Cardiac muscle cell (in vitro differentiated cells and primary cell): ENCODE data around the gene GPR156. TPM values are rescaled to one million over a fixed set of nuclear protein-coding genes. Genes with fewer than 3 reads are reported as not detected.

ENCODE experiments used
- DNase-seq, 2 donors: peaks; one replicate each; pipeline versions ENCODE4 v3.0.0 to v3.0.0-alpha.2; 2010 to 2017; ENCODE audit warnings: low read depth in 1 of 2, low spot score in 1 of 2
- H3K27ac ChIP-seq: fragments of 200-600 bp; sonication (generic); 2 replicates; pipeline ENCODE4 v1.5.1; 2016
- H3K27me3 ChIP-seq: fragments of 200-600 bp; sonication (generic); 2 replicates; pipeline ENCODE4 v1.6.0; 2016; ENCODE audit warnings: control low read depth
- H3K36me3 ChIP-seq: fragments of 200-600 bp; sonication (generic); 2 replicates; pipeline ENCODE4 v1.5.1; 2016; ENCODE audit warnings: control low read depth
- H3K4me1 ChIP-seq: fragments of 200-600 bp; sonication (generic); 2 replicates; pipeline ENCODE4 v1.8.1; 2017; ENCODE audit warnings: low read depth, mild to moderate bottlenecking, mixed run types
- H3K4me3 ChIP-seq: fragments of 200-600 bp; sonication (generic); 2 replicates; pipeline ENCODE4 v1.5.1; 2016; ENCODE audit warnings: mild to moderate bottlenecking
- H3K9me3 ChIP-seq: fragments of 200-600 bp; sonication (generic); 2 replicates; pipeline ENCODE4 v1.5.1; 2017; ENCODE audit warnings: low read depth, mild to moderate bottlenecking, control low read depth
- polyA plus RNA-seq: library from polyadenylated mRNA; unstranded; fragments of >200 nt; fragmentation: Nextera tagmentation; extraction: Ambion mirVana; gene quantifications from 2 replicates; pipeline ENCODE4 v1.2.1, GENCODE V29; 2016
- total RNA-seq: library from RNA; depleted of rRNA; stranded (reverse); fragments of >200 nt; gene quantifications from 2 replicates; pipeline ENCODE4 v1.2.3, GENCODE V29; 2016
- TF ChIP-seq, protein P1 (sequence below): IDR thresholded peaks from 2 replicates; pipeline ENCODE4 v1.5.1; 2012; ENCODE audit warnings: low read depth, mild to moderate bottlenecking, low read length

GPR156 gene
- total and polyA plus RNA-seq, 2 experiments from 2014 or later: 0.36 TPM; not detected in 1

DNA sequence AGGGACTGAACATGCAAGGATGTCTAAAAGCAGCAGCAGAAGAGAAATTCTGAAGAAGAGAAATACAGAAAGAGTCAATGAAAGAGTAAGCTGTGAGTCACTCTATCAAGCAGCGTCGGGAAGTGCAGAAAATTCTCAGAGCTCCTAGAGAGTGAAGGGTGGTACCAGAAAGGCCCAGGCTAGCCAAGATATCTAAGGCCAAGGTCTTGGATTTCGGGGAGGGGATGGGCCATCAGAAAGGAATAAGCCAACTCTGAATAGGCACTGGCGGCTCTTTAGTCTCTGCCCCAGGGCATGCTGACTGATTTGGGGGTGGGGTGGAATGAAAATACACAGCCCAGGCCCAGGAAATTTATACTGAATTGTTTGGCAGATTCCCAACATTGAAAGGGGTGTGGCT, 70.8 kb downstream of the GPR156 start:
- H3K4me3 ChIP-seq: no peak overlapping the region
- H3K27ac ChIP-seq: no peak overlapping the region
- no peaks in the 10 kb centered on the region for H3K36me3 ChIP-seq
- DNase-seq: no peak
- H3K4me1 ChIP-seq: no peaks in the 10 kb centered on the region
- TF ChIP-seq, protein P1, sequence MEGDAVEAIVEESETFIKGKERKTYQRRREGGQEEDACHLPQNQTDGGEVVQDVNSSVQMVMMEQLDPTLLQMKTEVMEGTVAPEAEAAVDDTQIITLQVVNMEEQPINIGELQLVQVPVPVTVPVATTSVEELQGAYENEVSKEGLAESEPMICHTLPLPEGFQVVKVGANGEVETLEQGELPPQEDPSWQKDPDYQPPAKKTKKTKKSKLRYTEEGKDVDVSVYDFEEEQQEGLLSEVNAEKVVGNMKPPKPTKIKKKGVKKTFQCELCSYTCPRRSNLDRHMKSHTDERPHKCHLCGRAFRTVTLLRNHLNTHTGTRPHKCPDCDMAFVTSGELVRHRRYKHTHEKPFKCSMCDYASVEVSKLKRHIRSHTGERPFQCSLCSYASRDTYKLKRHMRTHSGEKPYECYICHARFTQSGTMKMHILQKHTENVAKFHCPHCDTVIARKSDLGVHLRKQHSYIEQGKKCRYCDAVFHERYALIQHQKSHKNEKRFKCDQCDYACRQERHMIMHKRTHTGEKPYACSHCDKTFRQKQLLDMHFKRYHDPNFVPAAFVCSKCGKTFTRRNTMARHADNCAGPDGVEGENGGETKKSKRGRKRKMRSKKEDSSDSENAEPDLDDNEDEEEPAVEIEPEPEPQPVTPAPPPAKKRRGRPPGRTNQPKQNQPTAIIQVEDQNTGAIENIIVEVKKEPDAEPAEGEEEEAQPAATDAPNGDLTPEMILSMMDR: no peak
- H3K9me3 ChIP-seq: no peaks in the 10 kb centered on the region
- H3K27me3 ChIP-seq: no peaks in the 10 kb centered on the region

DNA sequence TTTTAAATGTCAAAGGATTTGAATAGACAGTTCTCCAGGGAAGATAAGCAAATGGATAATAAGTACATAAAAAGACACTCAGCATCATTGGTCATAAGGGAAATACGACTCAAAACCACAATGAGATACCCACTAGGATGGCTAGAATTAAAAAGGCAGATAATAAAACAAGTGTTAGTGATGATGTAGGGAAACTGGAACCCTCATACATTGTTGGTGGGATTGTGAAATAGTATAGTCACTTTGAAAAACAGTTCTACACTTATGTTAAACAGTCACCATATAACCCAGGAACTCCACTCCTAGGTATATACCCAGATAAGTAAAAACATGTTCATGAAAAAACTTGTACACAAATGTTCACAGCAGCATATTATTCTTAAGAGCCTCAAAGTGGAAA, 72.5 kb downstream of the GPR156 start:
- no peak overlapping the region for H3K4me3 ChIP-seq
- no peak for DNase-seq
- H3K4me1 ChIP-seq: no peaks in the 10 kb centered on the region
- TF ChIP-seq, protein P1: no peak
- no peaks in the 10 kb centered on the region for H3K9me3 ChIP-seq
- H3K27me3 ChIP-seq: no peaks in the 10 kb centered on the region
- no peaks in the 10 kb centered on the region for H3K36me3 ChIP-seq
- no peak overlapping the region for H3K27ac ChIP-seq

DNA sequence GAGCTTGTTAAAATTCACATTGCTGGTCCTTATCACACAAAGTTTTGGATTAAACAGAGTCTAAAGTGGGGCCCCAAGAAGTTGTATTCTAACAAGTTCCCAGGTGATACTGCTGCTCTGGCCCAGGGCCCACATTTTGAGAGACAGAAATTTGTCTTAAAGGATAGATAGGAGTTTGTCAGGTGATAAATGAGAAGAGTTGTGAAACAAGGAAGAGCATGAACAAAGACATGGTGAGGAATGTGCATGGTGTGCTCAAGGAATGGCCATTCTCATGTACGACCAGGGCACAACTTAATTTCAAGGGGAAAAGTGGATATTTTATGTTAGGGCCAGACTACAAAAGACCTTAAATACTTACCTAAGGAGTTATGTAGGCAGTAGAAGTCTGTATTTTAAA, 75.6 kb downstream of the GPR156 start:
- no peak for DNase-seq
- Histone ChIP-seq H3K27me3 (no peaks in the 10 kb centered on the region), H3K9me3 (no peaks in the 10 kb centered on the region)

DNA sequence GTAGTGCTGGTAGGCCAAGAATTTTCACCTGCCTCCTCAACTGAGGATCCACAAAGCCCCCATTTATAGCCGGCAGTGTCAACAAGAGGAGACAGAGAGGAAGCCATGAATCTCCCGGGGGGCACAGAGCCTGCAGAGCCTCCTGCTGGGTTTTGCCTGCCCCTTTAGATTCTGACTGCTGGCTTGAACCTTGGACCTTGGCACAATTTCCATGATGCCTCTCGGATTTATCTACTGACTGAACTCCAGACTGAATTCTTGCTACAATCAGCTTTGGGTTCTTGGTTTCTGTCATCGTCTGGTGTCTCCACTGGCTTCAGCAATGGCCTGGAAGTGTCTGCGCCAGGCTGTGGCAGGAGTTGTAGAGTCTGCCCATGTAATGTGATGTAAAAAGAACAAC, 80.7 kb downstream of the GPR156 start:
- no peak for DNase-seq
- Histone ChIP-seq H3K9me3 (no peaks in the 10 kb centered on the region), H3K36me3 (no peaks in the 10 kb centered on the region)

More for the DNA sequence above, 75.6 kb downstream of the GPR156 start:
- no peak overlapping the region for H3K27ac ChIP-seq
- TF ChIP-seq, protein P1: no peak
- H3K4me3 ChIP-seq: no peak overlapping the region
- H3K4me1 ChIP-seq: no peaks in the 10 kb centered on the region
- H3K36me3 ChIP-seq: no peaks in the 10 kb centered on the region

DNA sequence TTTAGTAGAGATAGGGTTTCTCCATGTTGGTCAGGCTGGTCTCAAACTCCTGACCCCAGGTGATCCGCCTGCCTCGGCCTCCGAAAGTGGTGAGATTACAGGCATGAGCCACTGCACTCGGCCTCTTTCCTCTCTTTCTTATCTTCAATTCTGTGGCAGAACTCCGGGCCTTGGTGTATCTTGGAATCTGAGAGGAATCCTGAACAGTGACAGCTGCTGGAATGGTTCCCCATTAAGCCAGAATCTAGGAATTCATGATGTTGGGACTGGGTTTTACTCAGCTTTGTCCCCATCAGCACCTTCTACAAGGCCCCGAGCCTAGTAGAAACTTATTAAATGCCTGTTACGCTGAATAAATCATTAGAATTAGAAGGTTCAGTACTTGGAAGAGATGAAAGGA, 81.4 kb downstream of the GPR156 start:
- TF ChIP-seq, protein P1: no peak
- Histone ChIP-seq H3K4me3 (no peak overlapping the region), H3K4me1 (no peaks in the 10 kb centered on the region), H3K27ac (no peak overlapping the region), H3K27me3 (no peaks in the 10 kb centered on the region), H3K9me3 (no peaks in the 10 kb centered on the region), H3K36me3 (no peaks in the 10 kb centered on the region)
- peak in 1 of 2 donors; percentile 35 for DNase-seq

More for the DNA sequence above, 80.7 kb downstream of the GPR156 start:
- TF ChIP-seq, protein P1: no peak
- no peaks in the 10 kb centered on the region for H3K4me1 ChIP-seq
- H3K27ac ChIP-seq: no peak overlapping the region
- no peaks in the 10 kb centered on the region for H3K27me3 ChIP-seq
- H3K4me3 ChIP-seq: no peak overlapping the region

DNA sequence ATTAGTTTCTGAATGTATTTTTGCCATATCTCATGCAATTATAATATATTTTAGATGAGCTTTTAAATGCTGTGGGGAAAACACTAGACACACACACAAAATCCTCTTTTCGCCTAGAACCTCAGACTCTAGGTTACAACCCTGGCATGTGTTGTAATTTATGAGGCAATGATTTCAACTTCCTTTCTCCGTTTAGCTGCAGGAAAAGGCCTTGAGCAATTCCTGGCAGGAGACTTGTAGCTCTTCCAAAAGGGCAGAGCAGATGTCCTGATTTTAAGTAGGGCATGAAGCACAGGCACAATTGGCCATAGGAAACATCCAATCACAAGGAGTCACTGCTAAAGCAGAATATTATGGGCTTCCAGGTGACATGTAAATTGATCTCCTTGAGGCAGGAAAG, 82.0 kb downstream of the GPR156 start:
- TF ChIP-seq, protein P1: no peak
- Histone ChIP-seq H3K36me3 (no peaks in the 10 kb centered on the region), H3K4me3 (no peak overlapping the region), H3K27me3 (no peaks in the 10 kb centered on the region), H3K27ac (no peak overlapping the region), H3K9me3 (no peaks in the 10 kb centered on the region), H3K4me1 (no peaks in the 10 kb centered on the region)
- peak in 1 of 2 donors; percentile 95 for DNase-seq
